Measurements from ENCODE around the gene KRTAP10-2. TPM values are rescaled to one million over a fixed set of nuclear protein-coding genes. Genes with fewer than 3 reads are reported as not detected.

The KRTAP10-2 gene
- total RNA-seq, 6 experiments from 2014 or later: not detected

DNA sequence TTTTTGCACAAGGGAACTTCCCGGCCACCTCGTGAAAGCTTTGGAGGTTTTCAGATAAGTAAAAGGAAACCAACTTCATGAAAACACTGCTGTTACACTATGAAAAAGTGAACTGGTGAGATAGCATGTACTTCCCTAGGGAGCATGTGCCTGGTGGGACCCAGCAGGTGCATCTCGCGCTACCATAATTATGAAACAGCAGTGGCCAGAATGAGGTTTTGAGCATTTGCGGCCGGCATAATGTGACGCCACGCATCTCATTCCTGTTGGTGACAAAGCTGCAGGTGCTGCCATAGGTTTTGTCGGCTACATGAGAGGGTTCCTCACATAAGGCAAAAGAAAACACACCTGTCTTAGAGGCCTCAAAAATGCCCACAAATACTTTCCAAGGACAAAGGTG lies 5.6 kb upstream of the KRTAP10-2 start:
- no peak for DNase-seq
- intact Hi-C loops (cut with DNase I): no loop called here
- Histone ChIP-seq H3K27ac (no peak overlapping the region), H3K4me3 (no peak overlapping the region), H3K27me3 (no peaks in the 10 kb centered on the region), H3K4me1 (no peaks in the 10 kb centered on the region), H3K9me3 (no peaks in the 10 kb centered on the region), H3K36me3 (no peaks in the 10 kb centered on the region)
- WGBS (ENCODE audit: insufficient coverage, low coverage, low lambda C conversion rate, missing lambda C conversion rate): 66% methylated on average over 9 of the region's 9 CpGs
- TF ChIP-seq, protein P1, sequence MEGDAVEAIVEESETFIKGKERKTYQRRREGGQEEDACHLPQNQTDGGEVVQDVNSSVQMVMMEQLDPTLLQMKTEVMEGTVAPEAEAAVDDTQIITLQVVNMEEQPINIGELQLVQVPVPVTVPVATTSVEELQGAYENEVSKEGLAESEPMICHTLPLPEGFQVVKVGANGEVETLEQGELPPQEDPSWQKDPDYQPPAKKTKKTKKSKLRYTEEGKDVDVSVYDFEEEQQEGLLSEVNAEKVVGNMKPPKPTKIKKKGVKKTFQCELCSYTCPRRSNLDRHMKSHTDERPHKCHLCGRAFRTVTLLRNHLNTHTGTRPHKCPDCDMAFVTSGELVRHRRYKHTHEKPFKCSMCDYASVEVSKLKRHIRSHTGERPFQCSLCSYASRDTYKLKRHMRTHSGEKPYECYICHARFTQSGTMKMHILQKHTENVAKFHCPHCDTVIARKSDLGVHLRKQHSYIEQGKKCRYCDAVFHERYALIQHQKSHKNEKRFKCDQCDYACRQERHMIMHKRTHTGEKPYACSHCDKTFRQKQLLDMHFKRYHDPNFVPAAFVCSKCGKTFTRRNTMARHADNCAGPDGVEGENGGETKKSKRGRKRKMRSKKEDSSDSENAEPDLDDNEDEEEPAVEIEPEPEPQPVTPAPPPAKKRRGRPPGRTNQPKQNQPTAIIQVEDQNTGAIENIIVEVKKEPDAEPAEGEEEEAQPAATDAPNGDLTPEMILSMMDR (IDR thresholded peaks at IDR 0.05): no peak
- no peak for TF ChIP-seq POLR2A (IDR thresholded peaks at IDR 0.05)
- no peak for ATAC-seq

DNA sequence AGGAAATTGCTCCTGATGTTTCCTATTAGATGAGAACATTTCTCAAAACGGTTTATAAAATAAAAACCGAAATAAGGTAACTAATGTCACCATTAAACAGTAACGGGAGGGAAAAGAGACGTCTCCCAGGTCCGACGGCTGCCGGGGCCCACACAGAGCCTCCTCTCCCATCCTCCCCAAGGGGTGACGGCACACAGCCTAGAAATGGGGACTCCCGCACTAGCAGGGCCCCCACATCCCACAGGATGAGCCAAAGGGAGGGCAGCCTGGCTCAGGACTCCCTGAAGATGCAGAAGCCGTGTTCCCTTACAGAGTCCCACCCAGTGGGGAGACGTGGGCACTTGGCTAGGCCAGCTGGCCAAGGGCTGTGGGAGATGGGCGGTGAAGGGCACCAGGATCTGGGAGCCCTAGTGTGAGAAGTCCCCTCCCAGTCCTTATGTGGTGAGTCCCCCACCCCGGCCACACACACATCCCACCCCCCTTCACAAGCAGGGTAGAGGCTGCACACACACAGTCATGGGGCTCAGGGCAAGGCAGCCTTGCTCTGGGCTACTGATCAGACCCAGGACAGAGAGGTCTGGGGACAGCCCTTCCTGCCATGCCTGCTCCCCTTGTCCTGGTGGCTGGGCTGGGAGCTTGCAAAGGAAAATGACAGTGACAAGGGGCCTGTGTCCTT lies 4.0 kb upstream of the KRTAP10-2 start:
- no peaks in the 10 kb centered on the region for H3K4me1 ChIP-seq
- H3K9me3 ChIP-seq: no peaks in the 10 kb centered on the region
- H3K4me3 ChIP-seq: no peak overlapping the region
- WGBS (ENCODE audit: insufficient coverage, low coverage, low lambda C conversion rate, missing lambda C conversion rate): 60% methylated on average over 7 of the region's 13 CpGs
- no peak overlapping the region for H3K27ac ChIP-seq
- TF ChIP-seq, protein P1 (IDR thresholded peaks at IDR 0.05): no peak
- TF ChIP-seq POLR2A (IDR thresholded peaks at IDR 0.05): no peak
- ATAC-seq: no peak
- no peaks in the 10 kb centered on the region for H3K27me3 ChIP-seq
- H3K36me3 ChIP-seq: no peaks in the 10 kb centered on the region
- intact Hi-C loops (cut with DNase I): no loop called here
- DNase-seq: no peak

DNA sequence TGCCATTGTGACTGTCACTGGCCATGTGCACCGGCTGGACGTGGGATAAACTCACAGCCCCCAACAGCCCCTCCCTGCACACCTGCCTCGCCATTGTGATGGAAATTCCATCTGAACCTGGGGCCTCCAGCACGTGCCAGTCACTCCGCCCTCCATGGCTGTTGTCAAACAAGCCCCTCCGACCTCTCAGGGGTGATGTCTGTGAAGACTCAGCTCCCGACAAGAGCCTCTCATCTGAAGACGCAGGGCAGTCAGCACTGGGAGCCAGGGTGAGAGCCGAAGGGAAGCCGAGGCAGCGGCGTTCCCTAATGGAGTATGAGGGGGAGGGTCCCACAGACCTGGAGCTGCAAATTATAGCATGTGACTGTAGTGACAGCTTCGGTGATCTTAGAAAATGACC lies 1.4 kb upstream of the KRTAP10-2 start:
- no peak overlapping the region for H3K27ac ChIP-seq
- H3K27me3 ChIP-seq: no peaks in the 10 kb centered on the region
- no peak for TF ChIP-seq POLR2A (IDR thresholded peaks at IDR 0.05)
- TF ChIP-seq, protein P1 (IDR thresholded peaks at IDR 0.05): no peak
- H3K9me3 ChIP-seq: no peaks in the 10 kb centered on the region
- intact Hi-C loops (cut with DNase I): no loop called here
- no peak for DNase-seq
- WGBS (ENCODE audit: insufficient coverage, low coverage, low lambda C conversion rate, missing lambda C conversion rate): 72% methylated on average over 2 of the region's 13 CpGs
- H3K4me3 ChIP-seq: no peak overlapping the region
- ATAC-seq: no peak
- no peaks in the 10 kb centered on the region for H3K4me1 ChIP-seq
- H3K36me3 ChIP-seq: no peaks in the 10 kb centered on the region

DNA sequence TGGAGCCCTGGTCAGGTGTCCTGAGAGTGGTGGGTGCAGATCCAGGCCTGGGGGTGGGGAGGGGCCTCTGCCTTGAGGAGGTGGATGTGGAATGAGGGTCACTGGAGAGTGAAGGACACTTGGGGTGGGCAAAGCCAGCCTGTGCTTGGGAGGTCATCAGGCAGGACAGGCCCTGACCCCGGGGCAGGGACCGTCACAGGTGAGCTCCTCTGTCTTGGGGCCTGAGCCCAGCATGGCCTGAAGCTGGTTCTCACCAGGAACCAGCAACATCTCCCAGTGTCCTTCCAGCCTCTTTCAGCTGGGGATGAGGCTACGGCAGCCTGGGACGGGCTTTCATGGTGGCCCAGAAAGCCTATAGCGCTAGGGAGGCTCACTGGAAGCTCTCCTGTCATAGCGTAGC lies 831 bp upstream of the KRTAP10-2 start:
- Histone ChIP-seq H3K36me3 (no peaks in the 10 kb centered on the region), H3K27me3 (no peaks in the 10 kb centered on the region), H3K4me3 (no peak overlapping the region), H3K9me3 (no peaks in the 10 kb centered on the region), H3K27ac (no peak overlapping the region), H3K4me1 (no peaks in the 10 kb centered on the region)
- no peak for TF ChIP-seq POLR2A (IDR thresholded peaks at IDR 0.05)
- TF ChIP-seq, protein P1 (IDR thresholded peaks at IDR 0.05): no peak
- WGBS (ENCODE audit: insufficient coverage, low coverage, low lambda C conversion rate, missing lambda C conversion rate): no CpG with 5 or more reads among the region's 6 CpGs
- intact Hi-C loops (cut with DNase I): no loop called here
- DNase-seq (no peak), ATAC-seq (no peak)
